Heart left ventricle (tissue), 16 donors: ENCODE results near the gene GIMAP5. TPM values are rescaled to one million over a fixed set of nuclear protein-coding genes. Genes with fewer than 3 reads are reported as not detected.

Experiments used
- ATAC-seq, 4 donors: fragments of 200-7000 bp; cut with Tn5 transposase; one replicate each; pipeline ENCODE4 v1.9.1; 2020 to 2022; ENCODE audit warnings: moderate library complexity in 4 of 4, mild to moderate bottlenecking in 3 of 4, moderate number of reproducible peaks in 1 of 4
- DNase-seq, 5 donors: peaks; one replicate each; pipeline ENCODE4 v3.0.0-alpha.2; 2020
- H3K27ac ChIP-seq, 12 donors: fragments of 200-600 bp; sonication (generic) in 4 of 12; one replicate each; pipeline versions ENCODE4 v1.5.0 to v1.8.0; 2016 to 2022; ENCODE audit warnings: mild to moderate bottlenecking in 2 of 12
- H3K27me3 ChIP-seq, 9 donors: fragments of 200-600 bp; sonication (generic) in 2 of 9; one replicate each; pipeline versions ENCODE4 v1.5.1 to v1.8.0; 2016 to 2022; ENCODE audit warnings: mild to moderate bottlenecking in 3 of 9
- H3K36me3 ChIP-seq, 9 donors: fragments of 200-600 bp; sonication (generic) in 2 of 9; one replicate each; pipeline versions ENCODE4 v1.5.0 to v1.8.0; 2018 to 2022; ENCODE audit warnings: mild to moderate bottlenecking in 2 of 9
- H3K4me1 ChIP-seq, 12 donors: fragments of 200-600 bp; sonication (generic) in 4 of 12; one replicate each; pipeline versions ENCODE4 v1.5.0 to v1.8.0; 2016 to 2022; ENCODE audit warnings: mild to moderate bottlenecking in 3 of 12
- H3K4me3 ChIP-seq, 12 donors: fragments of 200-600 bp; sonication (generic) in 4 of 12; one replicate each; pipeline versions ENCODE4 v1.5.0 to v1.8.0; 2017 to 2022; ENCODE audit warnings: mild to moderate bottlenecking in 9 of 12, moderate library complexity in 4 of 12
- H3K9me3 ChIP-seq, 12 donors: fragments of 200-600 bp; sonication (generic) in 4 of 12; one replicate each; pipeline versions ENCODE4 v1.5.0 to v1.8.0; 2016 to 2022; ENCODE audit warnings: mild to moderate bottlenecking in 1 of 12
- CTCF ChIP-seq, 12 donors: fragments of 200-600 bp; sonication (generic) in 4 of 12; IDR thresholded peaks; one replicate each; pipeline versions ENCODE4 v1.5.0 to v1.8.0; 2018 to 2022; ENCODE audit warnings: antibody characterized with exemption in 12 of 12, mild to moderate bottlenecking in 5 of 12
- POLR2A ChIP-seq, 2 donors: fragments of 450-650 bp; IDR thresholded peaks; one replicate each; pipeline ENCODE4 v1.6.1; 2017; ENCODE audit warnings: antibody characterized with exemption in 2 of 2, mild to moderate bottlenecking in 2 of 2, moderate library complexity in 2 of 2
- WGBS, 4 donors: extraction: QIAGEN DNeasy Blood & Tissue Kit in 2 of 4; methylation state at CpG; one replicate each; pipeline versions ENCODE4 v1.1.5 to v1.1.7; 2013 to 2018; 5-methylcytosine and 5-hydroxymethylcytosine counted together
- intact Hi-C, 10 donors: fragments of 100-400 bp; cut with DNase I; formaldehyde crosslinking; loops; one replicate each; pipeline versions ENCODE4 v1.11.1 to v1.14.2; 2022
- polyA plus RNA-seq, 2 donors: library from polyadenylated mRNA; stranded (reverse); fragments of 200-250 nt; gene quantifications; one replicate each; pipeline ENCODE4 v1.2.3, GENCODE V29; 2013
- total RNA-seq, 9 donors: library from RNA; depleted of rRNA in 2 of 9; stranded (reverse); fragments of >200 nt in 2 of 9; fragmentation: NEBNext Ultra II Directional in 3 of 9; extraction: Animal tissue kit (Norgen Biotek cat#: 25700) in 3 of 9; gene quantifications; one replicate each; pipeline versions ENCODE4 v1.1.0 to v1.2.4, GENCODE V29; 2016 to 2023
- donor health status: ischemic (EF 13 %, LVEDD 7.1; RV severe dilation, severe dysfunction).
- donor health status: healthy with polysubstance abuse.
- donor health status: DM: no; HTN: yes; CAD: no.
- donor health status: DM: no; HTN: no; CAD: no.
- donor health status: ischemic (EF 25% LVEDD 6.9; RV normal size, moderate dysfunction).
- donor health status: ischemic (EF 25% LVEDD 5.7; RV mildly dilated, moderate dysfunction).
- donor health status: healthy.
- donor health status: DM: yes; HTN: yes; CAD: no.
- donor health status: ischemic (EF 35%, LVEDD 5.7; RV mildly dilated, moderate dysfunction).
- donor health status: nonischemic (EF 11% LVEDD 7.7; RV severe dilation, severe dysfunction).
- donor health status: DM: yes; HTN: yes; CAD: no.
- donor health status: PGD.
- donor health status: ischemic (EF 29% LVEDD 5.4; RV normal size, mild dysfunction).
- donor health status: nonischemic (EF 23%, LVEDD 6.1; RV moderate dilation, normal function).

Gene GIMAP5
- total and polyA plus RNA-seq, 11 donors: 6.4 to 40.4 (median 19.3) TPM

DNA sequence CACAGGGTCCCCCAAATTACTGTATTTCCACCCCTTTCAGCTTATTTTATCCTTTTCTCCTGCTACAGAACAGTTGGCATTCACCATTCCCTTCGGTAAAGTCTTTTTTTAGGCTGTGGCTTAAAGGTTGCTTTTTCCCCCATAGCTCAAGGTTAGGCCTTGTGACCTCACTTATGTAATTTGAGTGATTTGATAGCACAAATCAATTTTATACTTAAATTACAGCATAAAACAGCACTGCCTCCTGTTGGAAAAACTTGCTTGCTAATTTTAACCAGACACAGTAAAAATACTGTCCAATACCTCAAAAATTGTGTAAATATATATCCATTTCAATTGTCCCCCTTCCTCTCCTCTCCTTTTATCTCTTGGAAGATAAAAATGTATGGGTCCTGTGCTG is 13.8 kb upstream of the GIMAP5 start:
- Histone ChIP-seq H3K36me3 (peaks cover 0 to 53% (median 13%) of the 10 kb centered on the region in 9 donors), H3K27ac (peak overlapping the region in 4 of 12 donors; percentile 4 to 92 (median 88)), H3K27me3 (no peaks in the 10 kb centered on the region), H3K4me1 (peaks cover 0 to 51% (median 7%) of the 10 kb centered on the region in 12 donors), H3K4me3 (peak overlapping the region in 1 of 12 donors; percentile 19), H3K9me3 (peaks cover 0 to 22% (median 4%) of the 10 kb centered on the region in 12 donors)
- TF ChIP-seq CTCF (IDR thresholded peaks at IDR 0.05) (no peak), POLR2A (IDR thresholded peaks at IDR 0.05) (no peak)
- ATAC-seq (no peak), DNase-seq (no peak)
- WGBS, 4 donors: 62 to 83% (median 71%) methylated on average over 1 of the region's 1 CpG
- intact Hi-C loops: loop anchor here in 1 of 10 donors (10.0 kb wide), 1 partner anchor 249 kb away; no protein-coding TSS in a partner anchor

DNA sequence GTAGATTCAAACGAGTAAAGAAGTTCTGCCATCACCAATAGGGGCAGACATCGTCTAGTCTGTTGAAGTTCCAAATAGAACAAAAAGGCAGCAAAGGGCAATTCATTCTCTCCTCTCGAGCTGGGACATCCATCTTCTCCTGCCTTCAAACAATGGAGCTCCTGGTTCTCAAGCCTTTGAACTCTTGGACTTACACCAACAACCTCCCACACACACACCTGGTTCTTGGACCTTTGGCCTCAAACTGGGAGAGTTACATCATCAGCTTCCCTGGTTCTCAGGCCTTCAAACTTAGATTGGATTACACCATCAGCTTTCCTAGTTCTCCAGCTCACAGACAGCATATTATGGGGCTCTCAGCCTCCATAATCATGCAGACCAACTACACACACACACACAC is 9.8 kb upstream of the GIMAP5 start:
- H3K9me3 ChIP-seq: peaks cover 0 to 27% (median 5%) of the 10 kb centered on the region in 12 donors
- TF ChIP-seq POLR2A (IDR thresholded peaks at IDR 0.05) (no peak), CTCF (IDR thresholded peaks at IDR 0.05) (no peak)
- H3K4me1 ChIP-seq: peaks cover 0 to 15% (median 2%) of the 10 kb centered on the region in 12 donors
- peaks cover 0 to 14% (median 0%) of the 10 kb centered on the region in 9 donors for H3K36me3 ChIP-seq
- DNase-seq (no peak), ATAC-seq (peak in 1 of 4 donors; percentile 18)
- H3K4me3 ChIP-seq: no peak overlapping the region
- WGBS, 4 donors: 45 to 55% (median 48%) methylated on average over 3 of the region's 3 CpGs
- intact Hi-C loops: loop anchor here in 1 of 10 donors (10.0 kb wide), 1 partner anchor 253 kb away; no protein-coding TSS in a partner anchor
- H3K27ac ChIP-seq: no peak overlapping the region
- H3K27me3 ChIP-seq: no peaks in the 10 kb centered on the region

DNA sequence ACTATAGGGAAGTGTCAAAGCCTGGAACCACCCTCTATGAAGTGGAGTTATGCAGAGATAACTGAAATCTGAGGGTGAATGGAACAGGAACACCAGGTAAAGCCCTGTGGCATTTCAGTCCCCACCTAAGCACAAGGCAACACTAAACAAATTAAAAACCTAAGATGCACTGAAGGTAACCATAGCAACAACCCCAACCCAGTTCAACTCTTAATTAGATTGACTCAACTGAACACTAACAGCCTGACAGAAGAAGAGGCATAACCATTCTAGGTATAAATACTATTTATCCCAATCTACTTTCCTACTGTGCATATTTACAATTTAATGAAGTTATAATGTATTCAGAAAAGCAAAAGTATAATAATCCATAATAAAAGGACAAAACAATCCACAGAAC is 9.2 kb upstream of the GIMAP5 start:
- peaks cover 0 to 13% (median 0%) of the 10 kb centered on the region in 12 donors for H3K4me1 ChIP-seq
- H3K9me3 ChIP-seq: peaks cover 0 to 27% (median 5%) of the 10 kb centered on the region in 12 donors
- no peak overlapping the region for H3K4me3 ChIP-seq
- no peak for TF ChIP-seq POLR2A (IDR thresholded peaks at IDR 0.05)
- TF ChIP-seq CTCF (IDR thresholded peaks at IDR 0.05): no peak
- no peaks in the 10 kb centered on the region for H3K27me3 ChIP-seq
- H3K27ac ChIP-seq: no peak overlapping the region
- ATAC-seq (no peak), DNase-seq (no peak)
- H3K36me3 ChIP-seq: peaks cover 0 to 12% (median 0%) of the 10 kb centered on the region in 9 donors
- intact Hi-C loops: loop anchor here in 1 of 10 donors (10.0 kb wide), 1 partner anchor 253 kb away; no protein-coding TSS in a partner anchor

DNA sequence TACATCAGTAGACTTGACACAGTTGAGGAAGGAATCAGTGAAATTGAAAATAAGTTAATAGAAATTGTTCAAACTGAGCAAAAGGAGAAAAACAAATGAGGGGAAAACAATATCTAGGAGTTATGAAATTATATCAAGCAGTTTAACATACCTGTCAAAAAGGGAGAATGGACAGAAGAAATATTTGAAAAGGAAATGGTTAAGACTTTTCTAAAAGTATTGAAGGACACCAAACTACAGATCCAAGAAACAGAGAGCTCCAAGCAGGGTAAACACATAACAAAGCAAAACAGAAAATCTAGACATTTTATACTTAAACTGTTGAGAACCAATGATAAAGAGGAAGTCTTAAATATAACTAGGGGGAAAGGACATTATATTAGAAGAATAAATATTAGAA is 8.6 kb upstream of the GIMAP5 start:
- Histone ChIP-seq H3K36me3 (peaks cover 0 to 7% (median 0%) of the 10 kb centered on the region in 9 donors), H3K27me3 (no peaks in the 10 kb centered on the region), H3K4me3 (no peak overlapping the region), H3K4me1 (peaks cover 0 to 12% (median 0%) of the 10 kb centered on the region in 12 donors), H3K9me3 (peaks cover 0 to 27% (median 5%) of the 10 kb centered on the region in 12 donors), H3K27ac (no peak overlapping the region)
- TF ChIP-seq CTCF (IDR thresholded peaks at IDR 0.05) (no peak), POLR2A (IDR thresholded peaks at IDR 0.05) (no peak)
- ATAC-seq (no peak), DNase-seq (no peak)
- intact Hi-C loops: loop anchor here in 1 of 10 donors (10.0 kb wide), 1 partner anchor 254 kb away; no protein-coding TSS in a partner anchor
